ENCODE results near the gene AMPD2. TPM values are rescaled to one million over a fixed set of nuclear protein-coding genes. Genes with fewer than 3 reads are reported as not detected.

Gene AMPD2
- total and polyA plus RNA-seq, 9 of the 15 experiments (the other 6 are each of a cell fraction or from before 2014, with no cell fraction given): 2.0 to 77.7 (median 28.2) TPM

DNA sequence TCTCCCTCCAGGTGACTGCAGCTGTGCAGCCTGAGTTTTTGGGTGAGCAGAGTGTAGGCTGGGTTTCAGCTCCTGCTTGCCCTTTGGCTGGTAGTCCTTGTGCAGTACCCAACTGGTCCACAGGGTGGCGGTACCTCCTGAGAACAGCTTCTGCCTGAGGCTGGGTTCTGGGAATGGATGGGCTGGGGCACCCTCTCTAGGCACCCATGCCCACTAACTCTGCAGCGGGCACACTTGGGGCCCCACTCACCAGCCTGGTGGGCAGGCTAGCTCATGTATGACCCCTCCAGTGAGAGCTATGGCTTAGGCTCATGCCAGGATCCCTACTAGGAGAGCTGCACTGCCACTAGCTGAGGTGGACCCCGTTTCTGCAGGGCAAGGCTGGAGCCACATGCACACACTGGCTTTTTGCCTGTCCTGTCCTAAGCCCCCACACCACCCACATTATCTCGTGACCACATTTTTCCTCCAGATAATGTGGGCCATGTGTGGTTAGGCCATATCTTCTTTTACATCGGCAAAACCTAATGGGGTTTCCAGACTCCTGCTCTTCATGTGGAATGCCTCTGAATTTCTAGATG lies 20.7 kb downstream of the AMPD2 start (continued):
- TF ChIP-seq, protein P1, sequence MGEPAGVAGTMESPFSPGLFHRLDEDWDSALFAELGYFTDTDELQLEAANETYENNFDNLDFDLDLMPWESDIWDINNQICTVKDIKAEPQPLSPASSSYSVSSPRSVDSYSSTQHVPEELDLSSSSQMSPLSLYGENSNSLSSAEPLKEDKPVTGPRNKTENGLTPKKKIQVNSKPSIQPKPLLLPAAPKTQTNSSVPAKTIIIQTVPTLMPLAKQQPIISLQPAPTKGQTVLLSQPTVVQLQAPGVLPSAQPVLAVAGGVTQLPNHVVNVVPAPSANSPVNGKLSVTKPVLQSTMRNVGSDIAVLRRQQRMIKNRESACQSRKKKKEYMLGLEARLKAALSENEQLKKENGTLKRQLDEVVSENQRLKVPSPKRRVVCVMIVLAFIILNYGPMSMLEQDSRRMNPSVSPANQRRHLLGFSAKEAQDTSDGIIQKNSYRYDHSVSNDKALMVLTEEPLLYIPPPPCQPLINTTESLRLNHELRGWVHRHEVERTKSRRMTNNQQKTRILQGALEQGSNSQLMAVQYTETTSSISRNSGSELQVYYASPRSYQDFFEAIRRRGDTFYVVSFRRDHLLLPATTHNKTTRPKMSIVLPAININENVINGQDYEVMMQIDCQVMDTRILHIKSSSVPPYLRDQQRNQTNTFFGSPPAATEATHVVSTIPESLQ (CRISPR knock-in tag; IDR thresholded peaks at IDR 0.05): no peak
- no peak for TF ChIP-seq ZNF584 (CRISPR knock-in tag; IDR thresholded peaks at IDR 0.05; ENCODE audit: low read depth)
- TF ChIP-seq, protein P2, sequence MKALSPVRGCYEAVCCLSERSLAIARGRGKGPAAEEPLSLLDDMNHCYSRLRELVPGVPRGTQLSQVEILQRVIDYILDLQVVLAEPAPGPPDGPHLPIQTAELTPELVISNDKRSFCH (CRISPR knock-in tag; IDR thresholded peaks at IDR 0.05): no peak
- TF ChIP-seq, protein P2 (tag; IDR thresholded peaks at IDR 0.05): no peak
- TF ChIP-seq, protein P3, sequence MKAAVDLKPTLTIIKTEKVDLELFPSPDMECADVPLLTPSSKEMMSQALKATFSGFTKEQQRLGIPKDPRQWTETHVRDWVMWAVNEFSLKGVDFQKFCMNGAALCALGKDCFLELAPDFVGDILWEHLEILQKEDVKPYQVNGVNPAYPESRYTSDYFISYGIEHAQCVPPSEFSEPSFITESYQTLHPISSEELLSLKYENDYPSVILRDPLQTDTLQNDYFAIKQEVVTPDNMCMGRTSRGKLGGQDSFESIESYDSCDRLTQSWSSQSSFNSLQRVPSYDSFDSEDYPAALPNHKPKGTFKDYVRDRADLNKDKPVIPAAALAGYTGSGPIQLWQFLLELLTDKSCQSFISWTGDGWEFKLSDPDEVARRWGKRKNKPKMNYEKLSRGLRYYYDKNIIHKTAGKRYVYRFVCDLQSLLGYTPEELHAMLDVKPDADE (conservative IDR thresholded peaks at IDR 0.05; ENCODE audit: control insufficient read depth, low read depth, low read length): no peak
- no peak for TF ChIP-seq CBX1 (IDR thresholded peaks at IDR 0.05; ENCODE audit: low read depth)
- TF ChIP-seq ZC3H4 (CRISPR knock-in tag; IDR thresholded peaks at IDR 0.05; ENCODE audit: borderline replicate concordance): no peak
- no peak for TF ChIP-seq ZNF507 (tag; conservative IDR thresholded peaks at IDR 0.05)
- no peak for TF ChIP-seq KLF6 (CRISPR knock-in tag; IDR thresholded peaks at IDR 0.05; ENCODE audit: borderline replicate concordance)
- no peak for TF ChIP-seq PML (IDR thresholded peaks at IDR 0.05; ENCODE audit: low read length)
- no peak for TF ChIP-seq GTF2F1 (IDR thresholded peaks at IDR 0.05; ENCODE audit: low read depth, low read length)
- no peak for TF ChIP-seq SNIP1 (IDR thresholded peaks at IDR 0.05; ENCODE audit: low read depth)
- no peak for TF ChIP-seq BMI1 (IDR thresholded peaks at IDR 0.05; ENCODE audit: low read length)
- TF ChIP-seq NCOR1 (IDR thresholded peaks at IDR 0.05): no peak
- TF ChIP-seq PTTG1 (tag; IDR thresholded peaks at IDR 0.05; ENCODE audit: low read depth): no peak
- no peak for TF ChIP-seq SAP30 (IDR thresholded peaks at IDR 0.05; ENCODE audit: borderline replicate concordance, insufficient read depth, low read depth, low read length, poor library complexity, severe bottlenecking)
- TF ChIP-seq SLC30A9 (CRISPR knock-in tag; IDR thresholded peaks at IDR 0.05): no peak
- TF ChIP-seq GATA2 (CRISPR knock-in tag; IDR thresholded peaks at IDR 0.05): no peak
- no peak for TF ChIP-seq ZNF184 (CRISPR knock-in tag; IDR thresholded peaks at IDR 0.05)
- TF ChIP-seq ZNF830 (CRISPR knock-in tag; IDR thresholded peaks at IDR 0.05): no peak
- no peak for TF ChIP-seq NR1H2 (CRISPR knock-in tag; IDR thresholded peaks at IDR 0.05)
- TF ChIP-seq, protein P4, sequence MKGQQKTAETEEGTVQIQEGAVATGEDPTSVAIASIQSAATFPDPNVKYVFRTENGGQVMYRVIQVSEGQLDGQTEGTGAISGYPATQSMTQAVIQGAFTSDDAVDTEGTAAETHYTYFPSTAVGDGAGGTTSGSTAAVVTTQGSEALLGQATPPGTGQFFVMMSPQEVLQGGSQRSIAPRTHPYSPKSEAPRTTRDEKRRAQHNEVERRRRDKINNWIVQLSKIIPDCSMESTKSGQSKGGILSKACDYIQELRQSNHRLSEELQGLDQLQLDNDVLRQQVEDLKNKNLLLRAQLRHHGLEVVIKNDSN (CRISPR knock-in tag; IDR thresholded peaks at IDR 0.05): no peak
- no peak for TF ChIP-seq EWSR1 (IDR thresholded peaks at IDR 0.05; ENCODE audit: borderline replicate concordance, low read depth, partially characterized antibody)
- TF ChIP-seq, protein P5, sequence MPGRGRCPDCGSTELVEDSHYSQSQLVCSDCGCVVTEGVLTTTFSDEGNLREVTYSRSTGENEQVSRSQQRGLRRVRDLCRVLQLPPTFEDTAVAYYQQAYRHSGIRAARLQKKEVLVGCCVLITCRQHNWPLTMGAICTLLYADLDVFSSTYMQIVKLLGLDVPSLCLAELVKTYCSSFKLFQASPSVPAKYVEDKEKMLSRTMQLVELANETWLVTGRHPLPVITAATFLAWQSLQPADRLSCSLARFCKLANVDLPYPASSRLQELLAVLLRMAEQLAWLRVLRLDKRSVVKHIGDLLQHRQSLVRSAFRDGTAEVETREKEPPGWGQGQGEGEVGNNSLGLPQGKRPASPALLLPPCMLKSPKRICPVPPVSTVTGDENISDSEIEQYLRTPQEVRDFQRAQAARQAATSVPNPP (IDR thresholded peaks at IDR 0.05; ENCODE audit: borderline replicate concordance, insufficient read depth, insufficient read length): no peak
- 0 out of 2 replicates have a peak, but pooled peaks have one; percentile 31 for TF ChIP-seq MEF2D (tag; conservative IDR thresholded peaks at IDR 0.05; ENCODE audit: low read depth)
